SU-DHL-6 (cell line): Measurements from ENCODE around the gene ZCCHC4.

Source experiments
- H2AFZ ChIP-seq: fragments of 200-600 bp; sonication (generic); 2 replicates; pipeline ENCODE4 v1.6.1; 2014; ENCODE audit warnings: low read depth, mild to moderate bottlenecking, moderate library complexity, mixed read lengths, antibody characterized with exemption, low read length; ENCODE audit not compliant: severe bottlenecking
- H3F3A ChIP-seq: fragments of 200-600 bp; shearing (Covaris generic); 2 replicates; pipeline ENCODE4 v1.6.0; 2016; ENCODE audit warnings: antibody characterized with exemption, mild to moderate bottlenecking; ENCODE audit not compliant: insufficient read depth
- H3K27ac ChIP-seq: fragments of 200-600 bp; sonication (generic); 2 replicates; pipeline ENCODE4 v1.5.1; 2016; ENCODE audit warnings: low read depth, mild to moderate bottlenecking, low read length, moderate library complexity, mixed read lengths
- H3K27me3 ChIP-seq: fragments of 200-600 bp; sonication (generic), shearing (Covaris generic); 2 replicates; pipeline ENCODE4 v1.6.0; 2014; ENCODE audit warnings: mild to moderate bottlenecking, low read length
- H3K36me3 ChIP-seq: fragments of 200-600 bp; sonication (generic); 2 replicates; pipeline ENCODE4 v1.6.1; 2014; ENCODE audit warnings: mild to moderate bottlenecking, low read length, mixed read lengths
- H3K4me2 ChIP-seq: fragments of 300-600, 200-600 bp; shearing (Covaris generic), sonication (generic); 2 replicates; pipeline ENCODE4 v1.6.0; 2014; ENCODE audit warnings: low read length, low read depth, mild to moderate bottlenecking; ENCODE audit not compliant: poor library complexity, severe bottlenecking
- H3K4me3 ChIP-seq: fragments of 200-600 bp; sonication (generic); 2 replicates; pipeline ENCODE4 v1.5.1; 2014; ENCODE audit warnings: antibody characterized with exemption, low read length, mild to moderate bottlenecking, mixed read lengths; ENCODE audit not compliant: insufficient read depth, poor library complexity, severe bottlenecking
- H3K79me2 ChIP-seq: fragments of 200-600 bp; sonication (generic); 2 replicates; pipeline ENCODE4 v1.6.1; 2014; ENCODE audit warnings: mild to moderate bottlenecking, low read length, moderate library complexity; ENCODE audit not compliant: insufficient read depth
- H3K9ac ChIP-seq: fragments of 200-600 bp; sonication (generic); 2 replicates; pipeline ENCODE4 v1.7.0; 2014; ENCODE audit warnings: mild to moderate bottlenecking, low read length
- H3K9me2 ChIP-seq: fragments of 200-600 bp; sonication (generic); replicated peaks from 2 replicates; pipeline ENCODE4 v1.6.1; 2014; ENCODE audit warnings: low read length; ENCODE audit not compliant: insufficient read depth
- H3K9me3 ChIP-seq: fragments of 200-600 bp; sonication (generic); 2 replicates; pipeline ENCODE4 v1.6.1; 2014; ENCODE audit warnings: low read length, mixed read lengths; ENCODE audit not compliant: insufficient read depth
- H4K20me1 ChIP-seq: fragments of 200-600 bp; sonication (generic); 2 replicates; pipeline ENCODE4 v1.6.1; 2014; ENCODE audit warnings: low read depth, mild to moderate bottlenecking, antibody characterized with exemption, low read length, moderate library complexity, mixed read lengths
- EZH2phosphoT487 ChIP-seq: fragments of 200-600 bp; sonication (generic), shearing (Covaris generic); conservative IDR thresholded peaks from 2 replicates; pipeline ENCODE4 v1.6.1; 2018; ENCODE audit warnings: mild to moderate bottlenecking, antibody characterized with exemption, low read length, moderate library complexity, mixed read lengths
- TF ChIP-seq, protein P1 (sequence below): fragments of 200-600 bp; sonication (generic); IDR thresholded peaks from one replicate; pipeline ENCODE4 v1.5.1; 2017; ENCODE audit warnings: antibody characterized with exemption, mild to moderate bottlenecking, low read length, moderate library complexity; ENCODE audit not compliant: insufficient read depth, poor library complexity, severe bottlenecking

ZCCHC4 gene

DNA sequence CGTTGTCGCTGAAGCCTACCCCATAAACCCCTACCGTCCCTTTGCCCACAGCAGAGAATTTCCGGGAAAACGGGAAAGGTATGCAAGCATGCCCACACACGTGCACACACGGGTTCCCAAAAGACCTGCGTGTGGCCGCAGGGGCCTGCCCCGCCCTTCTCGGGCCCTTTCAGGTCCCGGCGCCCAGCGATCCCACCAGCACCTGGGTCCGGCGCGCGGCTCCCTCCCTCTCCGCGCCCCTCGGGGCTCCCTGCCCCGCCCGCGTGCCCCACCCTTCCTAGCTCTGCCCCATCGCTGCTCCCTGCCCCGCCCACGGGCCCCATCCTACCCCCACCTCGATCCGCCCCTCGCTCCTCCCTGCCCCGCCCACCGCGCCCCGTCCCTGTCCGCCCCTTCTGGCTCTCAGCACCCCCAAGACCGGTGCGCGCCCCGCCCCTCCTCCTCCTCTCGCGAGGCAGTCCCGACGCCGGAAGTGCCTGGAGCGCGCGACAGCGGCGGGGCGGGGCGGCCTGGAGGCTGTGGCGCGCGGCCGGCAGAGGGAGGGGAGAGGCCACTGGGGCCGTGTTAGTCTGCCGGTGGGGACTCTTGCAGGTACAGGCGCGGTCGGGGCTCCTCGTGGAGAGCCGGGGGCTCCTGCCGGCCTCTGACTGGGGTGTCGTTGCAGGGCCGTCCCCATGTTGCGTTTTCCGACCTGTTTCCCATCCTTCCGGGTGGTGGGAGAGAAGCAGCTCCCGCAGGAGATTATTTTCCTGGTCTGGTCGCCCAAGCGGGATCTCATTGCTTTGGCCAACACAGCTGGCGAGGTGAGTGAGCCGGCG lies 64.4 kb downstream of the ZCCHC4 start, which contains the start of gene ANAPC4:
ANAPC4 (plus strand) TSS at position 510 of the 818 bp plus-strand sequence; CDS start at position 675, 165 bp downstream.
- peak within 1 kb of the TSS; percentile 73 for H3K4me3 ChIP-seq
- H3K27me3 ChIP-seq, result no peaks in the 10 kb centered on the region
- TF ChIP-seq, protein P1, sequence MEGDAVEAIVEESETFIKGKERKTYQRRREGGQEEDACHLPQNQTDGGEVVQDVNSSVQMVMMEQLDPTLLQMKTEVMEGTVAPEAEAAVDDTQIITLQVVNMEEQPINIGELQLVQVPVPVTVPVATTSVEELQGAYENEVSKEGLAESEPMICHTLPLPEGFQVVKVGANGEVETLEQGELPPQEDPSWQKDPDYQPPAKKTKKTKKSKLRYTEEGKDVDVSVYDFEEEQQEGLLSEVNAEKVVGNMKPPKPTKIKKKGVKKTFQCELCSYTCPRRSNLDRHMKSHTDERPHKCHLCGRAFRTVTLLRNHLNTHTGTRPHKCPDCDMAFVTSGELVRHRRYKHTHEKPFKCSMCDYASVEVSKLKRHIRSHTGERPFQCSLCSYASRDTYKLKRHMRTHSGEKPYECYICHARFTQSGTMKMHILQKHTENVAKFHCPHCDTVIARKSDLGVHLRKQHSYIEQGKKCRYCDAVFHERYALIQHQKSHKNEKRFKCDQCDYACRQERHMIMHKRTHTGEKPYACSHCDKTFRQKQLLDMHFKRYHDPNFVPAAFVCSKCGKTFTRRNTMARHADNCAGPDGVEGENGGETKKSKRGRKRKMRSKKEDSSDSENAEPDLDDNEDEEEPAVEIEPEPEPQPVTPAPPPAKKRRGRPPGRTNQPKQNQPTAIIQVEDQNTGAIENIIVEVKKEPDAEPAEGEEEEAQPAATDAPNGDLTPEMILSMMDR, result no peak
- TF ChIP-seq EZH2phosphoT487, result no peak
- H4K20me1 ChIP-seq, result no peaks in the 10 kb centered on the region
- H3K4me2 ChIP-seq, result peak within 1 kb of the TSS; percentile 74
- no peaks in the 10 kb centered on the region for H3K9me3 ChIP-seq
- H3K27ac ChIP-seq, result peak within 1 kb of the TSS; percentile 52
- H3K79me2 ChIP-seq, result peaks cover 31% of the 10 kb centered on the region
- H3K9me2 ChIP-seq, result no peaks in the 10 kb centered on the region
- peak within 1 kb of the TSS; percentile 83 for H2AFZ ChIP-seq
- peaks cover 12% of the 10 kb centered on the region; the same call in 1 of the 2 replicates for H3K36me3 ChIP-seq
- H3K9ac ChIP-seq, result peak within 1 kb of the TSS; percentile 93
- peaks cover 16% of the 10 kb centered on the region; the same call in 1 of the 2 replicates for H3F3A ChIP-seq

GRCh38 chr4:25377572-25378436 lies 65.2 kb downstream of the ZCCHC4 start:
- H3K79me2 ChIP-seq, result peaks cover 31% of the 10 kb centered on the region
- no peaks in the 10 kb centered on the region for H3K9me3 ChIP-seq
- no peaks in the 10 kb centered on the region for H4K20me1 ChIP-seq
- peaks cover 16% of the 10 kb centered on the region; the same call in 1 of the 2 replicates for H3F3A ChIP-seq
- H3K27ac ChIP-seq, result peak overlapping the region; percentile 52
- H3K4me2 ChIP-seq, result peak overlapping the region; percentile 74
- TF ChIP-seq EZH2phosphoT487, result no peak
- TF ChIP-seq, protein P1, result no peak
- peak overlapping the region; percentile 93 for H3K9ac ChIP-seq
- peaks cover 20% of the 10 kb centered on the region; the same call in 1 of the 2 replicates for H3K36me3 ChIP-seq
- H3K27me3 ChIP-seq, result no peaks in the 10 kb centered on the region
- no peaks in the 10 kb centered on the region for H3K9me2 ChIP-seq
- H3K4me3 ChIP-seq, result peak overlapping the region; percentile 73
- H2AFZ ChIP-seq, result peak overlapping the region; percentile 76

GRCh38 chr4:25378437-25378743 lies 65.8 kb downstream of the ZCCHC4 start:
- Histone ChIP-seq H2AFZ (no peak overlapping the region), H3F3A (peaks cover 16% of the 10 kb centered on the region; the same call in 1 of the 2 replicates), H3K4me2 (peak overlapping the region; percentile 74), H3K79me2 (peaks cover 31% of the 10 kb centered on the region), H3K9ac (peak overlapping the region; percentile 93), H3K36me3 (peaks cover 25% of the 10 kb centered on the region), H3K27me3 (no peaks in the 10 kb centered on the region), H3K9me2 (no peaks in the 10 kb centered on the region), H3K9me3 (no peaks in the 10 kb centered on the region), H4K20me1 (no peaks in the 10 kb centered on the region), H3K4me3 (peak overlapping the region; percentile 73), H3K27ac (peak overlapping the region; percentile 4; the same call in 1 of the 2 replicates)
- TF ChIP-seq EZH2phosphoT487, result no peak
- TF ChIP-seq, protein P1, result no peak
